Heart left ventricle (tissue), 13 donors: ENCODE results near the gene TM9SF1.
"Not testable (repeated sequence)": the region's sequence is repeated elsewhere in the genome, so short reads cannot be mapped to it uniquely, and the experiment has no call there.

Experiments
- CTCF ChIP-seq, 12 donors: fragments of 200-600 bp; sonication (generic) in 4 of 12; IDR thresholded peaks; one replicate each; pipeline versions ENCODE4 v1.5.0 to v1.8.0; 2018 to 2022; ENCODE audit warnings: antibody characterized with exemption in 12 of 12, mild to moderate bottlenecking in 5 of 12
- POLR2A ChIP-seq, 2 donors: fragments of 450-650 bp; IDR thresholded peaks; one replicate each; pipeline ENCODE4 v1.6.1; 2017; ENCODE audit warnings: antibody characterized with exemption in 2 of 2, mild to moderate bottlenecking in 2 of 2, moderate library complexity in 2 of 2
- donor health status: ischemic (EF 13 %, LVEDD 7.1; RV severe dilation, severe dysfunction).
- donor health status: DM: no; HTN: yes; CAD: no.
- donor health status: DM: no; HTN: no; CAD: no.
- donor health status: ischemic (EF 25% LVEDD 6.9; RV normal size, moderate dysfunction).
- donor health status: ischemic (EF 25% LVEDD 5.7; RV mildly dilated, moderate dysfunction).
- donor health status: ischemic (EF 35%, LVEDD 5.7; RV mildly dilated, moderate dysfunction).
- donor health status: nonischemic (EF 11% LVEDD 7.7; RV severe dilation, severe dysfunction).
- donor health status: DM: yes; HTN: yes; CAD: no.
- donor health status: PGD.
- donor health status: ischemic (EF 29% LVEDD 5.4; RV normal size, mild dysfunction).
- donor health status: nonischemic (EF 23%, LVEDD 6.1; RV moderate dilation, normal function).

- TF ChIP-seq POLR2A, CTCF (IDR thresholded peaks at IDR 0.05): not testable (repeated sequence)
These were observed 21.6 kb upstream of the TM9SF1 start for GRCh38 chr14:24216876-24217275.
